Panc1 (cell line): ENCODE measurements around the gene EFNA5. TPM values are rescaled to one million over a fixed set of nuclear protein-coding genes. Genes with fewer than 3 reads are reported as not detected.
A peak's percentile ranks its signal among the peaks of the same experiment; 100 is the strongest.

Source experiments
- ATAC-seq: fragments of 200-7000 bp; cut with Tn5 transposase; 2 replicates; pipeline ENCODE4 v1.9.1; 2020; ENCODE audit warnings: mild to moderate bottlenecking, moderate library complexity
- BruUV-seq: library from RNA; stranded (reverse); fragments of 400-500 nt; replicated peaks from 2 replicates; lab custom pipeline; 2021; lab: Mats Ljungman, UMichigan
- CTCF ChIA-PET: fragments of 300-600 bp; sonication (Branson Sonifier 250); formaldehyde crosslinking; loops from one replicate; lab custom pipeline; 2022; ENCODE audit warnings: antibody characterized with exemption; lab: Charles Lee
- POLR2A ChIA-PET: fragments of 300-600 bp; sonication (Branson Sonifier 250); formaldehyde crosslinking; loops from one replicate; lab custom pipeline; 2022; ENCODE audit warnings: antibody characterized with exemption; lab: Charles Lee
- DNase-seq: peaks from one replicate; pipeline ENCODE4 v3.0.0-alpha.2; 2010; ENCODE audit warnings: low read depth, low spot score
- H3K27ac ChIP-seq: 2 replicates; pipeline ENCODE4 v1.5.1; 2011; ENCODE audit warnings: mild to moderate bottlenecking, low read length, inconsistent platforms
- H3K27me3 ChIP-seq: fragments of 200-500 bp; sonication (Bioruptor generic); 2 replicates; pipeline ENCODE4 v1.6.0; 2014; ENCODE audit warnings: low read length, inconsistent platforms; ENCODE audit not compliant: control insufficient read depth, insufficient read depth
- H3K36me3 ChIP-seq: fragments of 200-500 bp; sonication (Bioruptor generic); 2 replicates; pipeline ENCODE4 v1.5.1; 2014; ENCODE audit warnings: inconsistent platforms, mild to moderate bottlenecking, low read length, moderate library complexity; ENCODE audit not compliant: control insufficient read depth, insufficient read depth
- H3K4me1 ChIP-seq: 2 replicates; pipeline ENCODE4 v1.5.1; 2011; ENCODE audit warnings: inconsistent platforms, mild to moderate bottlenecking, low read length, moderate library complexity; ENCODE audit not compliant: control insufficient read depth, insufficient read depth
- H3K4me3 ChIP-seq, 2 experiments: 2 replicates each; pipeline ENCODE4 v1.5.1; 2011 to 2012; ENCODE audit warnings: low read depth in 2 of 2, low read length in 2 of 2, mild to moderate bottlenecking in 2 of 2, inconsistent platforms in 1 of 2, moderate library complexity in 1 of 2
- H3K9me3 ChIP-seq: fragments of 200-500 bp; sonication (Bioruptor generic); 2 replicates; pipeline ENCODE4 v1.5.1; 2014; ENCODE audit warnings: low read depth, mild to moderate bottlenecking, inconsistent platforms, low read length, moderate library complexity; ENCODE audit not compliant: control insufficient read depth, insufficient read depth
- POLR2AphosphoS5 ChIP-seq: IDR thresholded peaks from 2 replicates; pipeline ENCODE4 v1.6.1; 2012; ENCODE audit warnings: mild to moderate bottlenecking, low read depth, low read length, moderate library complexity
- SIN3A ChIP-seq: IDR thresholded peaks from 2 replicates; pipeline ENCODE4 v1.6.1; 2012; ENCODE audit warnings: low read depth, mild to moderate bottlenecking, low read length, moderate library complexity, borderline replicate concordance; ENCODE audit not compliant: insufficient read depth
- TCF7L2 ChIP-seq: IDR thresholded peaks from 2 replicates; pipeline ENCODE4 v1.6.1; 2011; ENCODE audit warnings: mild to moderate bottlenecking, low read depth, low read length, inconsistent platforms
- in situ Hi-C: cut with HindIII; loops from 2 replicates; pipeline ENCODE4 v1.10.0; 2016; ENCODE audit warnings: low sequenced_read_pairs, low pct_unique_long_range_greater_than_20kb
- intact Hi-C: fragments of 100-400 bp; cut with micrococcal nuclease; formaldehyde crosslinking; loops from one replicate; pipeline ENCODE4 v1.10.0; 2022; ENCODE audit not compliant: unreplicated experiment
- total RNA-seq: library from RNA; stranded (reverse); gene quantifications from one replicate; pipeline ENCODE4 v1.2.1, GENCODE V29; 2021; ENCODE audit not compliant: unreplicated experiment
- TF ChIP-seq, protein P1 (sequence below), 2 experiments: IDR thresholded peaks; 2 replicates each; pipeline ENCODE4 v1.6.1; 2011 to 2012; ENCODE audit warnings: low read depth in 2 of 2, control low read depth in 1 of 2, low read length in 1 of 2, mild to moderate bottlenecking in 1 of 2, moderate library complexity in 1 of 2; ENCODE audit not compliant: insufficient read depth in 1 of 2
- TF ChIP-seq, protein P2 (sequence below): fragments of 450-650 bp; IDR thresholded peaks from 2 replicates; pipeline ENCODE4 v1.5.1; 2017; ENCODE audit warnings: mild to moderate bottlenecking

Gene EFNA5
- total RNA-seq, 1 experiment from 2014 or later: 30.5 TPM

DNA sequence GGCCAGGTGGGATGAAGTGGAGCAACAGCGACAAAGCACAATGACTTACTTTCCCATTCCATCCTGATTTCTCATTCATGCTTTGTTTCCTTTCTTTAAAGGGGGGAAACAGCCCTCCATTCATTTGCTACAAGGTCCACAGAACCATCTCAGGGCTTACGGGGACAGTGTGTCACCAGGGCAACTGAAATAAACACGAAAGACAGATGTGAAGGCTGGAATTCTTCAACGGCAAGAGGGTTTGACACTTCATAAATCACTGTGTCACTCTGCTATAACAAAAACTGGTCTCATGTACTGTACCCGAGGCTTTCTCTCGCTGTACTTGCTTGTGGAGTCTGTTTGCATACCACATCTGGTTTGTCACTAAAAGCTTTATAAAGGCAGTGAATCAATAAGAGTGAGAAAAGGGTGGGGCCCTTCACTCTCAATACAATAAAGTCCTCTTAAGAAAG lies 150.8 kb downstream of the EFNA5 start:
- H3K4me1 ChIP-seq: peaks cover 13% of the 10 kb centered on the region
- no peaks in the 10 kb centered on the region for H3K36me3 ChIP-seq
- DNase-seq (no peak), ATAC-seq (peak; percentile 63)
- no TSS peak for BruUV-seq
- intact Hi-C loops (no loop called here), in situ Hi-C loops (no loop called here)
- POLR2A ChIA-PET: no interaction called here
- H3K4me3 ChIP-seq: peak overlapping the region in 1 of 2 experiments; percentile 16; a peak in 1 of 4 replicates
- TF ChIP-seq SIN3A: no peak
- no peaks in the 10 kb centered on the region for H3K27me3 ChIP-seq
- H3K27ac ChIP-seq: 0 out of 2 replicates have a peak overlapping the region, but pooled peaks have one; percentile 30
- H3K9me3 ChIP-seq: no peaks in the 10 kb centered on the region
- CTCF ChIA-PET: no interaction called here

DNA sequence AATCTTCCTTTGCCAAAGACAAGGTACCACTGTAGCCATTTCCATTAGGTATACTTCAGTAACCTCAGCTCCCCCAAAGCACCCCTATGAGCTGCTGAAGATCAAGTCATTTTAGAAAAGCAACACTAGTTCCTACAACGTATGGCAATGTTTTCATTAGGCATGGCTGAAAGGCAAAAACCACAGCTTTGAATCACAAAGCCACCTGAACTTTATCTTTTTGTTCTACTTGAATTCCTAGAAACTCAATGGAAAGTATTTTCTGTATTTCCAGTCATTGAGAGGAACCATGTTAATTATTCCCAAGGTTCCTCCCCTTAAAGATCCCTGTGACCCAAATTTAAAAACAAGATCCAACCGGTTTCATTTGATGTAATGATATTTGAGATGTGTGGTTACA lies 152.1 kb downstream of the EFNA5 start:
- intact Hi-C loops: no loop called here
- Histone ChIP-seq H3K27ac (no peak overlapping the region), H3K4me3 (no peak overlapping the region), H3K36me3 (no peaks in the 10 kb centered on the region), H3K4me1 (peaks cover 13% of the 10 kb centered on the region), H3K27me3 (no peaks in the 10 kb centered on the region), H3K9me3 (no peaks in the 10 kb centered on the region)
- ATAC-seq (no peak), DNase-seq (no peak)
- POLR2A ChIA-PET: interaction anchor here (0.5 kb wide), 1 partner anchor 284 kb away, joined by 29 read pairs; no protein-coding TSS in a partner anchor
- in situ Hi-C loops: no loop called here
- CTCF ChIA-PET: no interaction called here
- BruUV-seq: no TSS peak
- TF ChIP-seq, protein P1, sequence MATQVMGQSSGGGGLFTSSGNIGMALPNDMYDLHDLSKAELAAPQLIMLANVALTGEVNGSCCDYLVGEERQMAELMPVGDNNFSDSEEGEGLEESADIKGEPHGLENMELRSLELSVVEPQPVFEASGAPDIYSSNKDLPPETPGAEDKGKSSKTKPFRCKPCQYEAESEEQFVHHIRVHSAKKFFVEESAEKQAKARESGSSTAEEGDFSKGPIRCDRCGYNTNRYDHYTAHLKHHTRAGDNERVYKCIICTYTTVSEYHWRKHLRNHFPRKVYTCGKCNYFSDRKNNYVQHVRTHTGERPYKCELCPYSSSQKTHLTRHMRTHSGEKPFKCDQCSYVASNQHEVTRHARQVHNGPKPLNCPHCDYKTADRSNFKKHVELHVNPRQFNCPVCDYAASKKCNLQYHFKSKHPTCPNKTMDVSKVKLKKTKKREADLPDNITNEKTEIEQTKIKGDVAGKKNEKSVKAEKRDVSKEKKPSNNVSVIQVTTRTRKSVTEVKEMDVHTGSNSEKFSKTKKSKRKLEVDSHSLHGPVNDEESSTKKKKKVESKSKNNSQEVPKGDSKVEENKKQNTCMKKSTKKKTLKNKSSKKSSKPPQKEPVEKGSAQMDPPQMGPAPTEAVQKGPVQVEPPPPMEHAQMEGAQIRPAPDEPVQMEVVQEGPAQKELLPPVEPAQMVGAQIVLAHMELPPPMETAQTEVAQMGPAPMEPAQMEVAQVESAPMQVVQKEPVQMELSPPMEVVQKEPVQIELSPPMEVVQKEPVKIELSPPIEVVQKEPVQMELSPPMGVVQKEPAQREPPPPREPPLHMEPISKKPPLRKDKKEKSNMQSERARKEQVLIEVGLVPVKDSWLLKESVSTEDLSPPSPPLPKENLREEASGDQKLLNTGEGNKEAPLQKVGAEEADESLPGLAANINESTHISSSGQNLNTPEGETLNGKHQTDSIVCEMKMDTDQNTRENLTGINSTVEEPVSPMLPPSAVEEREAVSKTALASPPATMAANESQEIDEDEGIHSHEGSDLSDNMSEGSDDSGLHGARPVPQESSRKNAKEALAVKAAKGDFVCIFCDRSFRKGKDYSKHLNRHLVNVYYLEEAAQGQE (IDR thresholded peaks at IDR 0.05; ENCODE audit: insufficient read depth in 1 of 2, low read depth in 2 of 2, low read length in 1 of 2): no peak
- TF ChIP-seq POLR2AphosphoS5 (no peak), SIN3A (no peak), TCF7L2 (no peak)
- TF ChIP-seq, protein P2, sequence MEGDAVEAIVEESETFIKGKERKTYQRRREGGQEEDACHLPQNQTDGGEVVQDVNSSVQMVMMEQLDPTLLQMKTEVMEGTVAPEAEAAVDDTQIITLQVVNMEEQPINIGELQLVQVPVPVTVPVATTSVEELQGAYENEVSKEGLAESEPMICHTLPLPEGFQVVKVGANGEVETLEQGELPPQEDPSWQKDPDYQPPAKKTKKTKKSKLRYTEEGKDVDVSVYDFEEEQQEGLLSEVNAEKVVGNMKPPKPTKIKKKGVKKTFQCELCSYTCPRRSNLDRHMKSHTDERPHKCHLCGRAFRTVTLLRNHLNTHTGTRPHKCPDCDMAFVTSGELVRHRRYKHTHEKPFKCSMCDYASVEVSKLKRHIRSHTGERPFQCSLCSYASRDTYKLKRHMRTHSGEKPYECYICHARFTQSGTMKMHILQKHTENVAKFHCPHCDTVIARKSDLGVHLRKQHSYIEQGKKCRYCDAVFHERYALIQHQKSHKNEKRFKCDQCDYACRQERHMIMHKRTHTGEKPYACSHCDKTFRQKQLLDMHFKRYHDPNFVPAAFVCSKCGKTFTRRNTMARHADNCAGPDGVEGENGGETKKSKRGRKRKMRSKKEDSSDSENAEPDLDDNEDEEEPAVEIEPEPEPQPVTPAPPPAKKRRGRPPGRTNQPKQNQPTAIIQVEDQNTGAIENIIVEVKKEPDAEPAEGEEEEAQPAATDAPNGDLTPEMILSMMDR: no peak

DNA sequence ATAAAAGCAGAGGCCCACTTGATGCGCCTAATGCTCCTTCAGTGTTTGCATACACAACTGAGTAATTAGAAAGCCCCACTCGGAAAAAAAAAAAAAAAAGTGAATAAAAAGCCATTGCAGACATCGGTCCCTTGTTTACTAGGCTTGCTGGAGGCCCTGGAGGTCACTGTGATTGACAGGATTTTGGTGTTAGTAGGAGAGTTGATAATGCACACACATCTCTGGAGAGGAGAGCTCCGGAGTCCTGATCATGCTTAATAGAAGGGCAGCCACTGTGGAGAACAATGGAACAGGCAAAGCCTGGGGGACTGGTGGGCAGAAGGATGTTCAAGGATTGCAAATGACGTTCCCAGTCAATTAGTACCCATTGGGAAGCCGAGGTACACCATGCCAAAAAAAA lies 152.5 kb downstream of the EFNA5 start:
- Histone ChIP-seq H3K9me3 (no peaks in the 10 kb centered on the region), H3K36me3 (no peaks in the 10 kb centered on the region), H3K4me3 (no peak overlapping the region), H3K27me3 (no peaks in the 10 kb centered on the region), H3K27ac (no peak overlapping the region), H3K4me1 (peaks cover 12% of the 10 kb centered on the region)
- DNase-seq: no peak
- BruUV-seq: no TSS peak
- intact Hi-C loops (no loop called here), in situ Hi-C loops (no loop called here)
- CTCF ChIA-PET: no interaction called here
- TF ChIP-seq POLR2AphosphoS5 (no peak), SIN3A (no peak), TCF7L2 (no peak)
- TF ChIP-seq, protein P2: no peak
- TF ChIP-seq, protein P1 (IDR thresholded peaks at IDR 0.05; ENCODE audit: insufficient read depth in 1 of 2, low read depth in 2 of 2, low read length in 1 of 2): no peak
- ATAC-seq: no peak
- POLR2A ChIA-PET: interaction anchor here (0.5 kb wide), 1 partner anchor 285 kb away, joined by 29 read pairs; no protein-coding TSS in a partner anchor
